Activated CD4-positive, alpha-beta T cell treated with anti-CD3 and anti-CD28 coated beads for 24 hours (primary cell): ENCODE measurements around the gene SUCLA2.
"Not testable (repeated sequence)": the region's sequence is repeated elsewhere in the genome, so short reads cannot be mapped to it uniquely, and the experiment has no call there.

Source experiments
- DNase-seq, 2 donors: peaks; one replicate each; pipeline ENCODE4 v3.0.0-alpha.2; 2020; ENCODE audit warnings: low read depth in 2 of 2

SUCLA2 gene

GRCh38 chr13:47991859-47992258 is 9.2 kb downstream of the SUCLA2 start:
- DNase-seq, result no peak

DNA sequence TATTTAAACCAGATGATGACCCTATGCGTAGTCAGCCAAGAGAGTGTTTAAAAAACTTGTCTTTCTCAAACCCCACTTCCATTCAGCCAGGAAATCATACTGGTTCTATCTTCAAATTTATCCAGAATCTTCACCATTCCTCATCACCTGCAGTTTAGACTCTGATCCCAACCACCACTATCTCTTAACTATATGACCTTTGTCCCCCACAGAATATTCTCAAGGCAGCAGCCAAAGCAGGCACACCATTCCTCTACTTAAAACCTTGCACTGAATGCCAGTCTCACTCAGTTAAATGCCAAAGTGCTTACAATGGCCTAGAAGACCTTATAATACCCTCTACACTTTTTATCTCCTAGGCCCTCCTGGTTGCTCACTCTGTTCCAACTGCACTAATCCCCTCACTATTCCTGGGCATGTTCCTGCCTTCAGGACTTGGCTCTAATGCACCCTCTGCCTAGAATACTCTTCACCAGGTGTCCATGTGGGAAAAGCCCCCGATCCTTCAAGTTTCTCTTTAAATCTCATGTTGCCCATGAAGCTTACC is 10.1 kb downstream of the SUCLA2 start:
- no peak for DNase-seq

GRCh38 chr13:47990427-47990826 is 10.6 kb downstream of the SUCLA2 start:
- DNase-seq, result no peak

DNA sequence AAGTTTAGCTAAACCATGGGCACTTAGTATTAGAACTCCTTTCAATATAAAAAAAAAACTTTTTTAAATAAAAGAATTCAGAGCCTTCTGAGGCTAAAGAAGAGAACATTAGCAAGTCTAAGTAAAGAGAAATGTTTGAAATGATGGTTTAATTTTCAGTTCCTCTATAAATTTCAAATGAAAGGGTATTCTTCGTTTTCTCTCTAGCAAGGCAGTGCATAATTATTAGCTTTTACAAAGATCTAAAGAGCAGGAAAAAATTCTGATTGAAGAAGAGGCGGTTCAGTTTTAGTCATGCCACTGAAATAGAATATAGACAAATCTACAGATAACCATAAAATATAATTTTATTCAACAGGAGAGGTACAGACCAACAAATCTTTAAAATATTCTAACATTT is 18.0 kb downstream of the SUCLA2 start:
- DNase-seq, result no peak

DNA sequence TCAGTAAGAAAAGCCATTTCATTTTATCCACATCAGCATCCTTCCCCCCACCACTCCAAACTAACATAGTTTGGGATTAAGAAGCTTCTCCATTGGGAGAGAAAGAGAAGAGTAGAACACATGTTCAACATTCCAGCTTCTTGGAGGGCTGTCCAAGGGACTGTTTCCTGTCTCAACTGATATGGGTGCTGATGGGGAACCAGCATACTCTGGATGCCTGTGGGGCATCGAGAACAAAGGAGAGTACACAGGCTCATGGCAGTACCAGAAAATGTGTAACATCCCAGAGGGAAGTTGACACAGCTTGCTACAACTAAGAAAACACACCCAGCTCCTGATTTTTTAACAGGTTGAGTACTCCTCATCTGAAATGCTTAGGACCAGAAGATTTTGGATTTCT is 24.7 kb downstream of the SUCLA2 start:
- DNase-seq, result no peak

GRCh38 chr13:47964863-47965262 is 36.2 kb downstream of the SUCLA2 start:
- no peak for DNase-seq

DNA sequence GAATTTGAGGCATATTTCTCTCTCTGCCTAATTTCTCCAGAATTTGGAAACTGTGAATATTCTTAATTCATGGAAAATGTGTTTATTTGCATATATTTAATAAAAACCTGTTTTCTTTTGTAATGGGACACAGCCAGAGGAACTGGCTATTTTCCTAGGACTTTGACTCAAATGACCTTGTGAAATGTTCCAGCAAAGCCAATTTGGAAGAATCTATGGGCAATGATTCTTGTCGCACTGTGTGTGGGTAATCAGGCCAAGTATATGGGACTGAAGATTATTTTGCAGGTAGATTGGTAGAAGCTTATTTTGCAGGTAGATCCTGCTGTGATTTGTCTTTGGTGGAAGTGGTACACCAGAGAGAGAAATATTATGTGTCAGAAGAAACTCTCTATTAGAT is 38.8 kb downstream of the SUCLA2 start:
- DNase-seq, result no peak

DNA sequence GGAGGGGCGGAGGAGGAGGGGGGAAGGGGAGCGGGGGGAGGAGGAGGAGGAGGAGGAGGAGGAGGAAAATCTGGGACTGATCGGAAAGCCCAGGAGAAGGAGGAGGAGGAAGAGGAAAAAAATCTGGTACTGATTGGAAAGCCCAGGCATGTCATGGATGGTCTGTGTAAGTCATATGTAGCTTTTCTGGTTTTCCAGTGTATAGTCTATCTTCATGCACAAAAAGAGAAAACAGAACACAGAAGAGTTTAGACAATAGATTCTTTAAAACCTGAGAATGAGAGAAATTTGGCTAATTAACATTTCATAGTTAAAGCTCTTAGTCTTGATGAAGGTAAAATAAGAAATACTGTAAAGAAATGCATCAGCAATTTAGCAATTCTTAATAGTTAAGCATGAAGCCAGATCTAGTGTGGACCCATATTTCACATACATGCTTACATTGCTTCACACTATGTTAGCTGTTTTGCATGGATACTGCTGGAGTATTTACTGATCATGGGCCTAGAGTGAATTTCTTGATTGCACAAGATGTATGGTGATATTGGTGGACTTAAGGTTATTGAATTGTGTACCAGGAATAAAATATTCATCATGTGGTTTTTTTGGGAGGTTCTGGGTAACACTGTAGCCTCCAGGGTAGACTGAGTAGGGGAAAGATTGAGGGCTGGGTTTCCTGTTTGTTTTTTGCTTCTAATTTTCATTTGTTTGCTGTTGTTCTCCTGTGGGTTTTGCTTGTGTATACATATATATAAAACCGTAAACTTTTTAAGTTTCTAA is 41.4 kb downstream of the SUCLA2 start:
- no peak for DNase-seq

- DNase-seq, result no peak
Observed at GRCh38 chr13:47957073-47957472, 44.0 kb downstream of the SUCLA2 start.

DNA sequence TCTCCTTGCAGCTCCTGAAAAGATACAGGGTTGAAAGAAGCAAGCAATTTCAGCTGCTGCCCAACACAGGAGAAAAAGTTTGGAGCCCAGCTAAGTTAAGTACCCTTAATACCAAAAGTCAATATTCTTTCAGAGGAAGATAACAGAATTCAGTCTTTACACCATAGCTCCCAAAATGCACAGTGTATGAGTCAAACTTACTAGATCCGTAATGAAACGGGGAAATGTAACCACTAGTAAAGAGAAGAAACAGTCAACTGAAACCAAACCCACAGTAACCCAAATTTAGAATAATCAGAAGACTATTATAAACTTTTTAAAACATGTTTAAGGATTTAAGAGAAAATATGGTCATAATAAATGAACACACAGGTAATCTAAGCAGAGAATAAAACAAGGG is 45.2 kb downstream of the SUCLA2 start:
- DNase-seq, result no peak

- DNase-seq, result no peak
Observed at GRCh38 chr13:47949799-47950198, 51.3 kb downstream of the SUCLA2 start.

DNA sequence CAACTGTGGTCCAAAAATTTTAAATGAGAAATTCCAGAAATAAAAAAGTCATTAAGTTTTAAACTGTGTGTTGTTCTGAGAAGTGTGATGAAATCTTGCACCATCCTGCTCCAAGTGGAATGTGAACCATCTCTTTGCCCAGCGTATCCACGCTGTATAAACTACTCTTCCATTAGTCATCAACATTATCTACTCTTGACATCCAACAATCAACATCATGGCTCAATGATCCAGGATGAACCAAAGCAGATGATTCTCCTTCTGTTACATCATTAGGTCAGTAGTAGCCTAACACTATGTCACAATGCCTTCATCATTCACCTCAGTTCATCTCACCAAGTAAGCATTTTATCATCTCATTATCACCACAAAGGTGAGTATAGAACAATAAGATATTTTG is 55.3 kb downstream of the SUCLA2 start:
- DNase-seq, result no peak

DNA sequence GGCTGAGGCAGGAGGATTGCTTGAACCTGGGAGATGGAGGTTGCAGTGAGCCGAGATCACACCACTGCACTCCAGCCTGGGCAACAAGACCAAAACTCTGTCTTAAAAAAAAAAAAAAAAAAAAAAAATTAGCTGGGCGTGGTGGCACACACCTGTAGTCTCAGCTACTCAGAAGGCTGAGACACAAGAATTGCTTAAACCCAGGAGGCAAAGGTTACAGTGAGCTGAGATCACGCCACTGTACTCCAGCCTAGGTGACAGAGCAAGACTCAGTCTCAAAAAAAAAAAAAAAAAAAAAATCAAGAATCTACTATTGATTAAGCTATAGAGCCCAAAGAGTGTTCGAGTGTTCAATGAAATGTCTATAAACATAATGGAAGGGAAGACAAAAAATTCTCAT is 55.9 kb downstream of the SUCLA2 start:
- not testable (repeated sequence) for DNase-seq

DNA sequence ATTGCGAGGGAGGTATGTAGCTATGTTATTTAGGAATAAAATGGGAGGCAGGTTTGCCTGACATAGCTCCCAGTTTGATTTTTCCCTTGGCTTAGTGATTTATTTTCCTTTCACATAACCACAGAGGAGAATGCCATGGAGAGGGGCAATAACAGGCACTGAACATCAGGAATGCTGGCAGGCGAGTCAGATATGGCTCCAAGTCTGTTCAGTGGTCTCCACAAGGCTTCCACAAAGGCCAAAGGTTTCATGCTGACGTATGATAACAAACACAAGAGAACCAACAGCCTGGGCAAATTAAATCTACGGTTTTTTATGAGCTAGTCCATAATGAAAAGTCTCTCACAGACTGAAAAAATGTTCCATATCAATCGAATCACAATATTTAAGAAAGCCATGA is 66.7 kb downstream of the SUCLA2 start:
- no peak for DNase-seq

DNA sequence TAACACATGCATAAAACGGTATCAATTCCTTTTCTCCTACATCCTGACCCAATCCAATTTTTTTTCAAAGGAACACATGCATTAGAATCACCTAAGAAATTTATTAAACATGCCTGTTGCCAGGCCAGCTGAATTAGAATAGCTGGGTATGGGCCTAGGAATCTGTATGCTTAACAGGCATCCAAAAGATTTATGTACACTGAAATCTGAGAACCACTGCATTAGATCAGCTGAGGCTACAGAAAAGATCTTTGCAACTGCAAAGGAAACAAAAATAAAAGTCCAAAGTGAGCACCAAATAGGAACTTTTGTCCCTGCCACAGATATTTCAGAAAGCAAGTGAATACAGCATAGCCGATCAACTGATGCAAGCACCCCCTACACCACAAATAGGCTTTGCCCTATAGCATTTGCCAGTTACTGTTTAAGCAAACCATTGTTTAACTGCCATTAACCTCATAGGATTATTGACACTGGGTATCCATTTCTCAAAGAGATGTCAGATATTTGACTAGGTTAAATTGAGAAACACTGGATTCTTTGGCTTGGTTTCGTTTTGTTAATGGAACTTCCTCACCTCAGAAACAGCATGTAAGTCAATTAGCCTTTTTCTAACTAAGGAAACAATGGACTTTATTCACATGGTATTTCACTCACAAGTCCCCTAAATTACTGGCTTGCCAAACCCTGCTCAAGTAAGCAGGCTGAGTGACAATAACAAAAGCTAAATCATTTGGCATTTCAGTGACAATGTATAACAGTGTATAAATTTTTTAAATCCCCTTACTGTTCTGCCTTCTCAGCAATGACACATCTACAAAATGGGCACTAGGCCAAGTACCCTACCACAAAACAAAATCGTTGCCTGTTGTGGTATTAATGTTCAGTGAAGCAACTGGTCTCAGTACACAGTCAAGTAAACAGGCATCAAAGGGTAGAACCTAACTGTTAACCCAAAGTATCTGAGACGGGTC is 67.8 kb downstream of the SUCLA2 start:
- DNase-seq, result no peak

- no peak for DNase-seq
Observed at GRCh38 chr13:47930649-47931165, 70.4 kb downstream of the SUCLA2 start.

GRCh38 chr13:47929156-47929555 is 71.9 kb downstream of the SUCLA2 start:
- no peak for DNase-seq

GRCh38 chr13:47917022-47917574 is 84.0 kb downstream of the SUCLA2 start:
- no peak for DNase-seq

GRCh38 chr13:47908197-47908902 is 92.7 kb downstream of the SUCLA2 start:
- no peak for DNase-seq

DNA sequence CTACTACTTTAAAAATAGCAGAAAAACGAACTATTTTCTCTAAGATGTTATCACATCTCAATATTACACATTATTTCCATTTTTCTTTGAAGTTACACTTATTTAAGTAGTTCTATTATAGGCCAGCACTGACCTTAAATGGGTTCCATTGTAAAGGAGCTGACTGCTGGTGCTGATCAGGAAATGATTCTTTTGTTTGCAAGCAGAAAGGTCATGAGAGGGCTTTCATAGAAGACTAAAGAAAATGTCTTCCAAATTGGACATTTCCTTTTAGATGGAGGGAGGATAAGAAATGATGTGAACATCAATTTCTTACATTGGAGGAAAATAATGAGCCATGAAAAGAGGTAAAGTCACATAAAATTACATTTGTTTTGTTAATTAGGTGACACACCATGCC is 96.2 kb downstream of the SUCLA2 start:
- DNase-seq, result no peak

GRCh38 chr13:47904241-47904640 is 96.8 kb downstream of the SUCLA2 start:
- no peak for DNase-seq
